DND-41 (cell line): ENCODE data around the gene BICDL2.

Experiments used
- ATAC-seq: fragments of 200-7000 bp; cut with Tn5 transposase; 3 replicates; pipeline ENCODE4 v1.9.1; 2021; ENCODE audit warnings: low read depth; ENCODE audit not compliant: insufficient read depth
- DNase-seq: peaks from one replicate; pipeline ENCODE4 v3.0.0-alpha.2; 2020
- H2AFZ ChIP-seq: 2 replicates; pipeline ENCODE4 v1.6.0; 2012; ENCODE audit warnings: low read depth, low read length
- H3K27ac ChIP-seq: 2 replicates; pipeline ENCODE4 v1.5.1; 2012; ENCODE audit warnings: low read length, inconsistent platforms
- H3K27me3 ChIP-seq: fragments of 200-600 bp; sonication (generic); 2 replicates; pipeline ENCODE4 v1.6.0; 2012; ENCODE audit warnings: low read length, mild to moderate bottlenecking, inconsistent platforms; ENCODE audit not compliant: insufficient read depth, poor library complexity
- H3K36me3 ChIP-seq: 2 replicates; pipeline ENCODE4 v1.5.1; 2012; ENCODE audit warnings: low read length, inconsistent platforms; ENCODE audit not compliant: insufficient read depth
- H3K4me1 ChIP-seq: 2 replicates; pipeline ENCODE4 v1.5.1; 2012; ENCODE audit warnings: mild to moderate bottlenecking, low read length; ENCODE audit not compliant: insufficient read depth
- H3K4me2 ChIP-seq: 2 replicates; pipeline ENCODE4 v1.6.0; 2012; ENCODE audit warnings: mild to moderate bottlenecking, moderate library complexity, low read length, inconsistent platforms; ENCODE audit not compliant: insufficient read depth
- H3K4me3 ChIP-seq, 2 experiments: fragments of 200-600 bp in 1 of 2; shearing (Covaris generic) in 1 of 2; 2 replicates each; pipeline ENCODE4 v1.5.1; 2012 to 2016; ENCODE audit warnings: inconsistent platforms in 2 of 2, low read length in 2 of 2, mild to moderate bottlenecking in 2 of 2, low read depth in 1 of 2, moderate library complexity in 1 of 2
- H3K79me2 ChIP-seq: 2 replicates; pipeline ENCODE4 v1.6.0; 2012; ENCODE audit warnings: low read length, inconsistent platforms; ENCODE audit not compliant: insufficient read depth
- H3K9ac ChIP-seq: 2 replicates; pipeline ENCODE4 v1.6.0; 2012; ENCODE audit warnings: low read depth, mild to moderate bottlenecking, inconsistent platforms, low read length, moderate library complexity
- H3K9me3 ChIP-seq: 2 replicates; pipeline ENCODE4 v1.5.1; 2012; ENCODE audit warnings: low read length, moderate library complexity, mild to moderate bottlenecking, inconsistent platforms; ENCODE audit not compliant: insufficient read depth, severe bottlenecking
- H4K20me1 ChIP-seq: 2 replicates; pipeline ENCODE4 v1.6.0; 2012; ENCODE audit warnings: low read length; ENCODE audit not compliant: insufficient read depth
- EZH2 ChIP-seq: IDR thresholded peaks from 3 replicates; pipeline ENCODE4 v1.6.1; 2012; ENCODE audit warnings: borderline replicate concordance, low read depth, mild to moderate bottlenecking, moderate library complexity, low read length, inconsistent platforms; ENCODE audit not compliant: severe bottlenecking
- TF ChIP-seq, protein P1 (sequence below): IDR thresholded peaks from 2 replicates; pipeline ENCODE4 v1.5.1; 2012; ENCODE audit warnings: borderline replicate concordance, low read length, moderate library complexity, mild to moderate bottlenecking; ENCODE audit not compliant: poor library complexity, severe bottlenecking; ENCODE audit errors: extremely low read depth

BICDL2 gene

DNA sequence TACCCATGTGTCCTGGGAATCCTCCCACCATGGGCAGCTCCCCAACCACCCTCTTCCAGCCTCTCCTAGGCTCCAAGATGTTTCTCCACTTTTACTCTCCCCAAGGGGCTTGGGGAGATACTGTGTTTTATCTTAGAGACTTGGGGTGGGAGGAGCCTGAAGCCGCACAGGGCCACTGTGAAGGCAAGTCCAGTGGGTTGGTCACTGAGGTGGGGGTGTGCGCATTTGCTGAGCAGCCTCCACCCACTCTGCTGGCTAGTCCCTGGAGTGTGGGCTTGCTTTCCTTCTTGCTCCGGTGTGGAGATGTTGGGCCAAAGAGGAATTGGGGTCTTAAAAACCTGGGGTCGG lies 28.1 kb downstream of the BICDL2 start:
- H3K36me3 ChIP-seq = no peaks in the 10 kb centered on the region
- H3K27me3 ChIP-seq = no peaks in the 10 kb centered on the region
- H3K4me3 ChIP-seq = peak overlapping the region in 1 of 2 experiments; percentile 1; a peak in 1 of 4 replicates
- TF ChIP-seq, protein P1, sequence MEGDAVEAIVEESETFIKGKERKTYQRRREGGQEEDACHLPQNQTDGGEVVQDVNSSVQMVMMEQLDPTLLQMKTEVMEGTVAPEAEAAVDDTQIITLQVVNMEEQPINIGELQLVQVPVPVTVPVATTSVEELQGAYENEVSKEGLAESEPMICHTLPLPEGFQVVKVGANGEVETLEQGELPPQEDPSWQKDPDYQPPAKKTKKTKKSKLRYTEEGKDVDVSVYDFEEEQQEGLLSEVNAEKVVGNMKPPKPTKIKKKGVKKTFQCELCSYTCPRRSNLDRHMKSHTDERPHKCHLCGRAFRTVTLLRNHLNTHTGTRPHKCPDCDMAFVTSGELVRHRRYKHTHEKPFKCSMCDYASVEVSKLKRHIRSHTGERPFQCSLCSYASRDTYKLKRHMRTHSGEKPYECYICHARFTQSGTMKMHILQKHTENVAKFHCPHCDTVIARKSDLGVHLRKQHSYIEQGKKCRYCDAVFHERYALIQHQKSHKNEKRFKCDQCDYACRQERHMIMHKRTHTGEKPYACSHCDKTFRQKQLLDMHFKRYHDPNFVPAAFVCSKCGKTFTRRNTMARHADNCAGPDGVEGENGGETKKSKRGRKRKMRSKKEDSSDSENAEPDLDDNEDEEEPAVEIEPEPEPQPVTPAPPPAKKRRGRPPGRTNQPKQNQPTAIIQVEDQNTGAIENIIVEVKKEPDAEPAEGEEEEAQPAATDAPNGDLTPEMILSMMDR = no peak
- TF ChIP-seq EZH2 = no peak
- H4K20me1 ChIP-seq = peaks cover 5% of the 10 kb centered on the region; the same call in 1 of the 2 replicates
- DNase-seq (no peak), ATAC-seq (no peak)
- no peak overlapping the region for H2AFZ ChIP-seq
- no peak overlapping the region for H3K9ac ChIP-seq
- H3K4me1 ChIP-seq = peaks cover 41% of the 10 kb centered on the region
- H3K4me2 ChIP-seq = peak overlapping the region; percentile 48
- H3K27ac ChIP-seq = no peak overlapping the region
- H3K9me3 ChIP-seq = no peaks in the 10 kb centered on the region
- no peaks in the 10 kb centered on the region for H3K79me2 ChIP-seq

DNA sequence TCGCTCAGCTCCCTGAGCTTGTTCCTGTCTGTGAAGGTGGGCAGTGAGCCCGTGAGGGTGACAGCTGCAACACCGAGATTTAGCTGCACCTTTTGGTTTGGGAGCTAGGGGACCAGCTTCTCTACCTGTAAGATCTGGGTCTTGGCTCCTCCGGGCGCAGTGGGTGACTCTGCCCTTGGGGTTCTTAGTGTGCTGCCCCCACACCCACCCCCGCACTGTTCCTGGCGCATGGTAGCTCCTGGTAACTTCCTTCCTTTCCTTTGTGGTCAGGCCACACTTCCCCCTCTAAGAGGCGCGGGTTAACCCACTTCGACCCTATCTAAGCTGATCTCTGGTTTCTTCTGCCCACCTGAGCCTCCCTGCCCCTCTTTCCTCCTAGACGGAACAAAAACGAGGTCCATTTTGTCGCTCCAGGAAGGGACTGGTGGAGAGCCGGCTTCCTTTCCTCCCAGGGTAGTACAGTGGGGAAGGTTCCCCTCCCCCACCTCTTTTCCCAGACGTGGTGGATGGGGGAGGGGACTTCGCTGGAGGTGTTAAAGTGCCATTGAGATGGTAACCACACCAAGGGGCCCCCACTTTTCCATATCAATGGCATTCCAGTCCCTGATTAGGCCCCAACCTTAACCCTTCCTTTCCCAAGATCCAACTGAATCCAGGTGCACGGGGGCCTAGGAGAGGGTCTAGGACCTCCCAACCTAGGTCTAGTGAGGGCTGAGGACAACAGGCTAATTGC lies 28.6 kb downstream of the BICDL2 start:
- peak overlapping the region; percentile 48 for H3K4me2 ChIP-seq
- H2AFZ ChIP-seq = no peak overlapping the region
- H3K4me3 ChIP-seq = peak overlapping the region in 1 of 2 experiments; percentile 1; a peak in 1 of 4 replicates
- no peak for TF ChIP-seq EZH2
- TF ChIP-seq, protein P1 = no peak
- no peaks in the 10 kb centered on the region for H3K9me3 ChIP-seq
- no peak for ATAC-seq
- peak; percentile 61 for DNase-seq
- H3K27me3 ChIP-seq = no peaks in the 10 kb centered on the region
- H3K27ac ChIP-seq = peak overlapping the region; percentile 65; the same call in 1 of the 2 replicates
- H3K4me1 ChIP-seq = peaks cover 46% of the 10 kb centered on the region
- peaks cover 5% of the 10 kb centered on the region; the same call in 1 of the 2 replicates for H4K20me1 ChIP-seq
- H3K9ac ChIP-seq = no peak overlapping the region; the same call in 1 of the 2 replicates
- no peaks in the 10 kb centered on the region for H3K79me2 ChIP-seq
- H3K36me3 ChIP-seq = no peaks in the 10 kb centered on the region

DNA sequence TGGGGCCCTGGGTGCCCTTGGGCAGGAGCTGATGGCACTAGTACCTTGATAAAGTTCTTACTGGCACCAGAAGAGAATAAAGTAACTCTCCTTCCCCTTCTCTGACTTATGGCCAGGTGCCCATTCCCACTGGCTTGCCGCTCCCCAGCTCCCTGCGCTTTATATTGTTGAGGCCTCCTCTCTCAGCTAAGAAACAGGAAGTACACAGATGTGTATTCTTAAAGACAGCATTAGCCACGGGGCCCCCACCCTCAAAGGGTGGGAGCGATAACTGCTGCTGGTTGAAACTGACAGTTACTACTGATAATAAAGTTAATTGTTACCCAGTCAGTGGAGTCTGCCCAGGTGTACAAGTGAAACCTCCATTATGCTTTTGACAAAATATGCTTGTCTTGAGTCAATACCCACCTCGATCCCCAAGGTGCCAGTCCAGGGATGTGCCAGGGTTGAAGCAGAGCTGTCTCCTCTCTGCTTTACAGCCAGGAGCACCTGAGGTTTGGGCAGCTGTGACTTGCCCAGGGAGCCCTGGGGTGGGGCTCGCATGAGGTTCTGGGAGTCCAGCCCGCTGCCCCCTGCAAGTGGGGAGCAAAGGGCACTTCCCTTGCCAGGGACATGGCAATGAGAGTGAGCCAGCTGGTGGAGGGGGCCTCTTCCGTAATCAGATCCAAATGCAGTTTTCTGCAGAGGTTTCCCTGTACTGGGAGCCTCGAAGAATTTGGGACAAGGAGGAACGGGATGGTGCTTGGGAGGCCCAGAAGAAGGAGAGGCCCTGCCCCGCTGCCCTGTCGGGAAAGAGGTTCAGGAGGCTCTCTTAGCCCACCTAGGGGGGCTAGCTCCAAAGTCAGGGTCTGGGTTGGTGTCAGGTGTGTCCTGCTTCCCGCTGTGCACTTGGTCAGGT lies 29.4 kb downstream of the BICDL2 start:
- H3K9ac ChIP-seq = peak overlapping the region; percentile 6; the same call in 1 of the 2 replicates

More for the DNA sequence above, 29.4 kb downstream of the BICDL2 start:
- Histone ChIP-seq H4K20me1 (peaks cover 5% of the 10 kb centered on the region; the same call in 1 of the 2 replicates), H2AFZ (no peak overlapping the region), H3K4me2 (peak overlapping the region; percentile 48), H3K9me3 (no peaks in the 10 kb centered on the region), H3K79me2 (no peaks in the 10 kb centered on the region), H3K36me3 (no peaks in the 10 kb centered on the region), H3K4me3 (no peak overlapping the region), H3K4me1 (peaks cover 48% of the 10 kb centered on the region), H3K27me3 (no peaks in the 10 kb centered on the region), H3K27ac (peak overlapping the region; percentile 65)
- no peak for ATAC-seq
- TF ChIP-seq, protein P1 = no peak
- no peak for TF ChIP-seq EZH2
- DNase-seq = peak; percentile 34
